ENCODE measurements around the gene NCBP3.
"Not testable (repeated sequence)": the region's sequence is repeated elsewhere in the genome, so short reads cannot be mapped to it uniquely, and the experiment has no call there.

The NCBP3 gene

DNA sequence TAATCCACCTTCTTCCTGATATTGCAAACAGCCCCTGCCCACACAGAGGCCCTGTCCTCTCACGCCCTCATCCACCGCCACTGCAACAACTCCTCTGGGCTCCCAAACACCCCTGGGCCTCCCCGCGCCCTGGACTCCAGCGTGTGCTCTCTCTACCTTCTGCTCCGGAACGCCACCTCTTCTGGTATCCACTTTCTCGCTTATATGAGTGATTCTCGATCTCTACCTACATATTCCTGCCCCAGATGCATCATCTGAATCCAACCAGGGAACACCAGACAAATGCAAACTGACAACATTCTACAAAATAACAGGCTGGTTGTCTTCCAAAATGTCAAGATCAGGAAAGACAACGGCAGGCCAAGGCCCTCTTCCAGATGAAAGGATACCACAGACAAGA is 27.8 kb upstream of the NCBP3 start:
- Histone ChIP-seq H2AFZ (ENCODE audit: low read depth, low read length) (no peak overlapping the region), H3K4me3 (ENCODE audit: low read length) (no peak overlapping the region), H3K4me1 (ENCODE audit: insufficient read depth, low read length) (no peaks in the 10 kb centered on the region), H3K36me3 (ENCODE audit: insufficient read depth, low read length) (no peaks in the 10 kb centered on the region), H3K9me3 (ENCODE audit: low read length) (peaks cover 5% of the 10 kb centered on the region), H3K27me3 (ENCODE audit: insufficient read depth, low read length) (no peaks in the 10 kb centered on the region)

DNA sequence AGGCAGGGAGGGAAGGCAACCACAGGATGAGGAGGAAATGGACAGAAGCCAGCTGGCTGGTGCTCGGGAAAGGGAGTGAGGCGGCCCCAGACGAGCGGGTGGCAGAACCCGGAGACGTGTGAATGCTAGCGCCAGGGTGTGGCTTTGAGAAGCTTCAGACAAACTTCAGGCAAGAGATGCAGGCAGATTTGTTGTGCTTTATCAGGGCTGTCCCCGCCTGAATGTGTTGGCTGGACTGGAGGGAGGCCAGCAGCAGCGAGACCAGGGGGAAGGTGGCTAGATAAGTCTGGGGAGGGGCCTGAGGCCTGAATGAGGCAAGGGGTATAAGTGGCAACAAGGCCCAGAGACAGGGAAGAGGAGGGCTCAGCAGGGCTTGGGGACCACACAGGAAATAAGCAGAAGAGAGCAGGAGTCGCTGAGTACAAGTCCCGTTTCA is 24.8 kb upstream of the NCBP3 start:
- H3K9me3 ChIP-seq (ENCODE audit: low read length), result peaks cover 5% of the 10 kb centered on the region
- H3K36me3 ChIP-seq (ENCODE audit: insufficient read depth, low read length), result no peaks in the 10 kb centered on the region
- no peaks in the 10 kb centered on the region for H3K27me3 ChIP-seq (ENCODE audit: insufficient read depth, low read length)
- H3K4me3 ChIP-seq (ENCODE audit: low read length), result no peak overlapping the region
- no peaks in the 10 kb centered on the region for H3K4me1 ChIP-seq (ENCODE audit: insufficient read depth, low read length)
- no peak overlapping the region for H2AFZ ChIP-seq (ENCODE audit: low read depth, low read length)

- Histone ChIP-seq H3K9me3 (ENCODE audit: low read length) (no peaks in the 10 kb centered on the region), H3K27me3 (ENCODE audit: insufficient read depth, low read length) (no peaks in the 10 kb centered on the region), H3K4me3 (ENCODE audit: low read length) (no peak overlapping the region), H3K36me3 (ENCODE audit: insufficient read depth, low read length) (no peaks in the 10 kb centered on the region), H3K4me1 (ENCODE audit: insufficient read depth, low read length) (no peaks in the 10 kb centered on the region), H2AFZ (ENCODE audit: low read depth, low read length) (no peak overlapping the region)
These were observed 21.6 kb upstream of the NCBP3 start for GRCh38 chr17:3867606-3868005.

DNA sequence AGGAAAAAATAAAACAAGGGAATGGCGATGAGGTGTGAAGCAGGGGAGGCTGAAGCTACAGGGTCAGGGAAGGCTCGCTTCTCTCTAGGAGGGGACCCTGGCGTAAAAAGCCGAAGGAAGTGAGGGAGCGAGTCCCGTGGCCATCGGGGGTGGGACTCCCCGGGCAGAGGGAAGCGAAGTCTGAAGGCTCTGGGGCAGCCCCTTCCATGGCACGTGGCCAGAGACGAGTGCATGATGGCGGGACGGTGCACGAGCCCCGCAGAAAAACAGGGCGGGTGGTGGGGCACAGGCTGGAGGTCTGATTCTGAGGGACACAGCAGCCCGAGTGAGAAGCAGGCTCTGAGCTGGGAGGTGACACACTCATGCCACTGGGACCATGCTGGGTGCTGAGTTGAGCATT is 21.1 kb upstream of the NCBP3 start:
- H2AFZ ChIP-seq (ENCODE audit: low read depth, low read length), result no peak overlapping the region
- H3K4me3 ChIP-seq (ENCODE audit: low read length), result no peak overlapping the region
- no peaks in the 10 kb centered on the region for H3K36me3 ChIP-seq (ENCODE audit: insufficient read depth, low read length)
- no peaks in the 10 kb centered on the region for H3K4me1 ChIP-seq (ENCODE audit: insufficient read depth, low read length)
- H3K9me3 ChIP-seq (ENCODE audit: low read length), result no peaks in the 10 kb centered on the region
- H3K27me3 ChIP-seq (ENCODE audit: insufficient read depth, low read length), result no peaks in the 10 kb centered on the region

GRCh38 chr17:3866276-3866675 is 20.2 kb upstream of the NCBP3 start:
- Histone ChIP-seq H3K36me3 (ENCODE audit: insufficient read depth, low read length) (no peaks in the 10 kb centered on the region), H3K9me3 (ENCODE audit: low read length) (no peaks in the 10 kb centered on the region), H3K4me1 (ENCODE audit: insufficient read depth, low read length) (no peaks in the 10 kb centered on the region), H3K27me3 (ENCODE audit: insufficient read depth, low read length) (no peaks in the 10 kb centered on the region), H2AFZ (ENCODE audit: low read depth, low read length) (no peak overlapping the region), H3K4me3 (ENCODE audit: low read length) (no peak overlapping the region)

GRCh38 chr17:3865176-3865575 is 19.1 kb upstream of the NCBP3 start:
- Histone ChIP-seq H3K27me3 (ENCODE audit: insufficient read depth, low read length) (no peaks in the 10 kb centered on the region), H3K9me3 (ENCODE audit: low read length) (no peaks in the 10 kb centered on the region), H3K36me3 (ENCODE audit: insufficient read depth, low read length) (no peaks in the 10 kb centered on the region), H3K4me3 (ENCODE audit: low read length) (no peak overlapping the region), H3K4me1 (ENCODE audit: insufficient read depth, low read length) (no peaks in the 10 kb centered on the region), H2AFZ (ENCODE audit: low read depth, low read length) (no peak overlapping the region)

- Histone ChIP-seq H3K4me1 (ENCODE audit: insufficient read depth, low read length) (no peaks in the 10 kb centered on the region), H3K4me3 (ENCODE audit: low read length) (no peak overlapping the region), H3K27me3 (ENCODE audit: insufficient read depth, low read length) (no peaks in the 10 kb centered on the region), H2AFZ (ENCODE audit: low read depth, low read length) (no peak overlapping the region), H3K9me3 (ENCODE audit: low read length) (no peaks in the 10 kb centered on the region), H3K36me3 (ENCODE audit: insufficient read depth, low read length) (no peaks in the 10 kb centered on the region)
These were observed 18.5 kb upstream of the NCBP3 start for GRCh38 chr17:3864534-3864933.

- H3K27me3 ChIP-seq (ENCODE audit: insufficient read depth, low read length), result no peaks in the 10 kb centered on the region
- no peak overlapping the region for H2AFZ ChIP-seq (ENCODE audit: low read depth, low read length)
- H3K4me3 ChIP-seq (ENCODE audit: low read length), result no peak overlapping the region
- H3K36me3 ChIP-seq (ENCODE audit: insufficient read depth, low read length), result no peaks in the 10 kb centered on the region
- no peaks in the 10 kb centered on the region for H3K9me3 ChIP-seq (ENCODE audit: low read length)
- no peaks in the 10 kb centered on the region for H3K4me1 ChIP-seq (ENCODE audit: insufficient read depth, low read length)
These were observed 16.0 kb upstream of the NCBP3 start for GRCh38 chr17:3861761-3862681.

DNA sequence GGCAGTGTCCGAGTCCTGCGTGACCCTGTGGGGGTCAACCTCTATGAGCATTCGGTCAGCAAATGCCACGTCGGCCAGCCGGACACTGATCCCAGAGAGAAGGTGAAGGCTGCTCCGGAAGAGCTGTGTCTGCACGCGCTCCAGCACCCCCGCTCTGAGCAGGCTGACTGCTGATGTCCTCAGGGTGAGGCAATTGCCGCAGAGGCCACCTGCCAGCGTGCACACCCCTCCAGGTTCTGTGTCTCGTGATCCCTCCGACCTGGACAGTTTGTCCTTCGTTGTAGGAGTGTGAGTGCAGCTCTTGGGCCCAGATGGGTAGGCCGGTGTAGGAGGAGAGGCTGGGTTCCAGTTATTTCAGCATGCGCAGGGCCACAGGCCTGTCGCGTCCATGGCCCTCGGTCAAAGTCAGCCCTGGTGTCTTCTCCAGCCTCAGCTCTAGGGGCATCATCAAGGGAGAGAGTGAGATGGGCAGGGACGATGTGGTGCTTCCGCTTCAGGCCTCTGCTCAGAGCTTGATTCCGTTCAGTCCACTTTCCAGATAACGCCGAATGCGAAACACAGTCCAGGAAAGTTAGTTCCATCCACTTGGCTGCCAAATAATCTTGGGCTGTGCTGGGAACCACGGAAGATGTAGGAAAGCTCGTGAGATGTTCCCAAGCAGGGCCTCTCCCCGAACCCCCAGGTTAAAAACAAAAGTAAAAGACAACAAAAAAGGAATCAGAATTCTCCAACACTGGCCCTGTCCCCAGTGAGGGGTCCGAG is 15.1 kb upstream of the NCBP3 start:
- H3K9me3 ChIP-seq (ENCODE audit: low read length), result no peaks in the 10 kb centered on the region
- no peaks in the 10 kb centered on the region for H3K27me3 ChIP-seq (ENCODE audit: insufficient read depth, low read length)
- no peaks in the 10 kb centered on the region for H3K36me3 ChIP-seq (ENCODE audit: insufficient read depth, low read length)
- H2AFZ ChIP-seq (ENCODE audit: low read depth, low read length), result no peak overlapping the region
- no peaks in the 10 kb centered on the region for H3K4me1 ChIP-seq (ENCODE audit: insufficient read depth, low read length)
- H3K4me3 ChIP-seq (ENCODE audit: low read length), result no peak overlapping the region

GRCh38 chr17:3859940-3860339 is 13.9 kb upstream of the NCBP3 start:
- no peaks in the 10 kb centered on the region for H3K36me3 ChIP-seq (ENCODE audit: insufficient read depth, low read length)
- H3K4me3 ChIP-seq (ENCODE audit: low read length), result no peak overlapping the region
- peaks cover 2% of the 10 kb centered on the region for H3K4me1 ChIP-seq (ENCODE audit: insufficient read depth, low read length)
- no peaks in the 10 kb centered on the region for H3K27me3 ChIP-seq (ENCODE audit: insufficient read depth, low read length)
- no peak overlapping the region for H2AFZ ChIP-seq (ENCODE audit: low read depth, low read length)
- no peaks in the 10 kb centered on the region for H3K9me3 ChIP-seq (ENCODE audit: low read length)

DNA sequence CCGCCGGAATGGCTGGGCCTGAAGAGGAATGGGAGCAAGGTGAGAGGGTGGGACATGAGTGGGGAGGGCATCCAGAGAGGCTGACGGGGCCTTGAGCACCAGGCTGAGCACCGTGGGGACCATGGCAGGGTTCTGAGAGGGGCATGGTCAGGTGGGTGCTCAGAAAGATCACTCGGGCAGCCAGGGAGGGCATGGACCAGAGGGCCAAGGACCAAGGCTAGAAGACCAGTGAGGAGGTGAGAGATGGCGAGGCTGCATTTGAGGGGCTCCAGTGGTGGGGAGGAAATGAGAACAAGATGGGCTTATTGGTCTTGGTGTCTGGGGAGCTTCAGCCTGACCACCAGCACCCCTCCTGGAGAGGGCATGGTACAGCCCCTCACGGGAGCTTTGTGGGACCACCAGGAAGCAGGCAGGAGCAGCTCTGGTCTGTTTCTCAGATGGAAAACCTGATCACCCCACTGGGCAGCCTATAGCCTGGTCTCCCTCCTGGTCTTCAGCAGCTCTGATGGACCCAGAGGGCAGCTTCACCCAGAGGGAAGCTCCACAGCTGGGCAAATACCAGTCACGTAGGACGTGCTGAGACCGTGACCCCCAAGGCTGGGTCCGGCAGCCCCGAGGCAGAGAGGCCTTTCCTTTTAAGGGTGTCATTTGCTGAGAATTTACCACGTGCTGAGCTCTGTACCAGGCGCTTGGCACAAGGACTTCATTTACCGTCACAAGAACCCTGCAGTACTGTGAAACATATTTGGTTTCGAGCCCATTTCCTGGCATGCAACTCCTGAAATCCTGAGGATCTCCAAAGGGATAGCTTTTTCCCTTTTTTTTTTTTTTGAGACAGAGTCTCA is 11.4 kb upstream of the NCBP3 start:
- Histone ChIP-seq H2AFZ (ENCODE audit: low read depth, low read length) (no peak overlapping the region), H3K4me1 (ENCODE audit: insufficient read depth, low read length) (peaks cover 4% of the 10 kb centered on the region), H3K36me3 (ENCODE audit: insufficient read depth, low read length) (no peaks in the 10 kb centered on the region), H3K4me3 (ENCODE audit: low read length) (no peak overlapping the region), H3K27me3 (ENCODE audit: insufficient read depth, low read length) (no peaks in the 10 kb centered on the region), H3K9me3 (ENCODE audit: low read length) (no peaks in the 10 kb centered on the region)

- H3K36me3 ChIP-seq (ENCODE audit: insufficient read depth, low read length); H2AFZ ChIP-seq (ENCODE audit: low read depth, low read length); H3K4me1 ChIP-seq (ENCODE audit: insufficient read depth, low read length); H3K9me3 ChIP-seq (ENCODE audit: low read length); H3K27me3 ChIP-seq (ENCODE audit: insufficient read depth, low read length); H3K4me3 ChIP-seq (ENCODE audit: low read length): not testable (repeated sequence)
These were observed 8.2 kb upstream of the NCBP3 start for GRCh38 chr17:3854204-3854603.

DNA sequence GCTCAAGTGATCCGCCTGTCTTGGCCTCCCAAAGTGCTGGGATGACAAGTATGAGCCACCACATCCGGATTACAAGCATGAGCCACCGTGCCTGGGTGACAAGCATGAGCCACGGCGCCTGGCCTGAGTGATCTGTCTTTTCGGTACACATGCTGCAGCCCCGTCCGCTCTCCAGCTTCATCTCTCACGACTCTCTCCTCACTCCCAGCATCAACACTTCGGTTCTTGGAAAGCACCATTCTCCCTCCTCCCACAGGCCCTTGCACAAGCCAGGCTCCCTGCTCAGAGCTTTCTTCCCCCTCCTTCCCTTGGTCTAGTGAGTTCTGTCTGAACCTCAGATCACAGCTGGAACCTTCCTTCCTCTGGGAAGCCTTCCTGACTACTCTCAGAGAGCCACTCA is 6.5 kb upstream of the NCBP3 start:
- no peaks in the 10 kb centered on the region for H3K36me3 ChIP-seq (ENCODE audit: insufficient read depth, low read length)
- no peaks in the 10 kb centered on the region for H3K27me3 ChIP-seq (ENCODE audit: insufficient read depth, low read length)
- peaks cover 4% of the 10 kb centered on the region for H3K4me1 ChIP-seq (ENCODE audit: insufficient read depth, low read length)
- no peak overlapping the region for H2AFZ ChIP-seq (ENCODE audit: low read depth, low read length)
- H3K4me3 ChIP-seq (ENCODE audit: low read length), result no peak overlapping the region
- peaks cover 3% of the 10 kb centered on the region for H3K9me3 ChIP-seq (ENCODE audit: low read length)

Measured in neuron (in vitro differentiated cells).